Hematopoietic multipotent progenitor cell treated with erythropoietin and hydrocortisone succinate and interleukin-3 and kit ligand, for 4 days (in vitro differentiated cells): Measurements from ENCODE around the gene FBLN1.

Source experiments
- DNase-seq: peaks from one replicate; pipeline ENCODE4 v3.0.0-alpha.2; 2015

FBLN1 gene

DNA sequence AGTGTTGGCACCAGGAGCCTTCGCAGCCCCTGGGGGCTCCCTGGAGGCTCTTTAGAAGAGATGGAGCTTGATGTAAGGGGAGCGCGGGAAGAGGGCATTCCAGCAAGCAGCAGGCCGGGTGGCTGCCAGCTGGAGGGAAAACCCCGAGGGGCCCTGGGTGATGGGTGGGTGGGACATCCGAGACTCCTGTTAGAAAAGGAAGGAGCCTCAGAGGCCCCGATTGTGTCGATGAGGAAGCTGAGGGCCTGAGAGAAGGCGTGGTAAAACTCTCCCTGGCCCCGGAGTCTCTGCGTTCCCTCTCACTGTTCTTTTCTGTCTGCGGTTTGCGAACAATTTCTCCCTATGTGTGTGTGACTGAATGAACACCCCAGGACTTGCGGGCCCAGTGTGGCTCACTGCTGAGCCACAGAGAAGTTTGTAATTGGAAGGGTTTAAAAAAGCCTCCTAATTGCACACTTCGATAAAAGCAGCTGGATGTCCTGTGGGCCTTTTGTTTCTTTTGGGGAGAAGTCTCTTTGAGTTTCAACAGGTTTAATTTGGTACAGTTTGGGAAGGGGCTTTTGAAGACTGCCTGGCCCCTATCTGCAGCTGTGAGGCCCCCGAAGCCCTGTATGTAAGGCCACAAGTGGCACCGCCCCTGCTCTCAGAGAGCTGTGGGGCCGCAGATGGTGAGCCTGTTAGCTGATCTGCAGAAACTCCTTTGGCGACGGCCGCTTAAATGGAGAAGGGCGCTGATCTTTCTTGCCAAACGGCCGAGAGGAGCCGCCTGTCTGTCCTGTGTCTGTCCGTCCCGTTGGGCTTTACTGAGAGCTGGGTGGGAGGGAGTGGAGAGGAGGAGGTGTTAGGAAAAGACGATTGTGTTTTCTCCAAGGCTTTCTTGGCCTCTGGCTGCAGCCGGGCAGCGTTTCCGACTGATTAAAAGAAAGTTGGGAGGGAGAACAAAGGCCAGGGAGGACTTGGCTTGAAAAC, 2.0 kb downstream of the FBLN1 start:
- DNase-seq = peak; percentile 63

DNA sequence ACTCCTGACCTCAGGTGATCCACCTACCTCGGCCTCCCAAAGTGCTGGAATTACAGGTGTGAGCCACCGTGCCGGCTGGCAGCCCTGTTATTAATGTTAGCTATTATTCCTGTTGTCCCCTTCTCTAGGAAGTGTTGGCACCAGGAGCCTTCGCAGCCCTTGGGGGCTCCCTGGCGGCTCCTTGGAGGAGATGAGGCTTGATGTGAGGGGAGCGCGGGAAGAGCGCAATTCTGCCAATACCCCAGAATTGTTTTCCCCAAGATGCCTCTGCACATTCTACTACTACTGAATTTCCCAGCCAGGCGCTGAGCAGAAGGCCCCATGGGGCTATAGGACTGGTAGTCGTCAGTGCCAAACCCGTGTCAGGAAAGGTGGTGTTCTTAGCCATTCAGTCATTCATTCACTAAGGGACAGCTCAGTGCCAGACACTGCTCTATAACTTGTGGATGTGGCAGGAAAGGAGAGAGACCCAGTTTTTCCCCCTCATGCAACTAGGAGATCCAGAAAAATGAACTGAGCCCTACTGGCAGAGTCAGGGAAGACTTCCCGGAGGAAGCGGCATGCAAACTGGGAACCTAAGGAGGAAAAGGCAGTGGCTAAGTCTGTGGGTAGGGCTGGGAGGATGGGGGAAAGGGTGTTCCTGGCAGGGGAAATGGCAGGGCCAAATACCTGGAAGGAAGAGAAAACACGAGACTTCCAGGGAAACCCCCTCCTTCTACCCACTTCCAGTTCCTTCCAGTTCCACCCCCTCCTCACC, 3.5 kb downstream of the FBLN1 start:
- DNase-seq = no peak

DNA sequence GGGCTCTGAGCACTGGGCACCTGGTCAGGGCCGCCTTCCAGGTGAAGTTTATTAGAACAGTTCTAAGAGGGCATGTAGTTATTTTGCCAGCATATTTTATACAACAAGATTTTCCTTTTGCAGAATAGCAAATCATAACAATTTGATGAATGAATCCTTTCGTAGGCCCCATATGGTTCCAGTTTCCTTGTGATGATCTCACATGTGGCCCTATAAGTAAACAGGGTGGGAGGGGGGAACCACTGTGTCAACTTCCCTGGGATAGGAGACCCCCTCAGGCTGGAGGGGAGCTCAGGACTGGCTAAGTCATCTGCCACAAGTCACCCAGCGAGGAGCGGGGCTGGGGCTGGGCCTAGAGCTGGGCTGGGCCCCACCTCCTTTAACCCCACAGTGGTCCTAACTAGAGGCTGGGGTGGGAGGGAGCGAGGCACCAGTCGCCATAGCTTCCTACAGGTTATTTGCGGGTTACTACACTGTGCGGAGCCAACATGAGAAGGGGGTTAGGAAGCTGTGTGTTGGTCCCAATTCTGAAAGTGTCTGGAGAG, 4.2 kb downstream of the FBLN1 start:
- no peak for DNase-seq

DNA sequence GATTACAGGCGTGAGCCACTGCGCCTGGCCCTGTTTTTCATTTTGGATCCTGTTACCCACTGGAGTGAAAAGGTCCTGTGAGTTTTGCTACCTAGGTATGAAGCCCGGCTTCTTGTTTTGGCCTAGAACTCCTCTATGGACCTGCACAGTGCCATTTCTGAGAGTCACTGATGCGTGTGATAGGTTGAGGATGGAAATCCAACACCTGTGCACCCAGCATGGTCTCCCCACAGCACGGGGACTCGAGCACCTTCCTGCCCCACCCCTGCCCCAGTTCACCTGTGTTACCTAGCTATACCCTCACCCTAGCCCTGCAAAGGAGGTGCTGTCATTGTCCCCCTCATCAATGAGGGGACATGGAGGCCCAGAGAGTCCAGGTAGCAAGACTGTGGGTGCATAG, 5.1 kb downstream of the FBLN1 start:
- DNase-seq = no peak

DNA sequence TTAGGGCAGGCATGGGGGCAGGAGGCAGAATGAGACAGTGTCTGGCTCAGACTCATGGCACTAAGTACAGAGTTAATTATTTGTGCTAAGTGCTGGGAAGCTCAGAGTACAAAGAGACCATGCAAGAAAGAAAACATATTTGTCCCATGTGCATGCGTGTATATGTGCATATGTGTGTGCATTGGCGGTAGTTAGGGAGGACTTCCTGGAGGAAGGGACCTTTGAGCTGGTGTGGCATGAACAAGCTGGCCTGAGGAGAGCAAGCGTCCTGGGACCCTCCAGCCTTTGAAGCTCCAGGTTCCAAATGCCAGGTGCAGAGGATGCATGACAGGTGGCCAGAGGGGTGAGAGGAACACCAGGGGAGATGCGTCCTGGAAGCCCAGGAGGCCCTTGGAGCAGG, 6.1 kb downstream of the FBLN1 start:
- DNase-seq = no peak

DNA sequence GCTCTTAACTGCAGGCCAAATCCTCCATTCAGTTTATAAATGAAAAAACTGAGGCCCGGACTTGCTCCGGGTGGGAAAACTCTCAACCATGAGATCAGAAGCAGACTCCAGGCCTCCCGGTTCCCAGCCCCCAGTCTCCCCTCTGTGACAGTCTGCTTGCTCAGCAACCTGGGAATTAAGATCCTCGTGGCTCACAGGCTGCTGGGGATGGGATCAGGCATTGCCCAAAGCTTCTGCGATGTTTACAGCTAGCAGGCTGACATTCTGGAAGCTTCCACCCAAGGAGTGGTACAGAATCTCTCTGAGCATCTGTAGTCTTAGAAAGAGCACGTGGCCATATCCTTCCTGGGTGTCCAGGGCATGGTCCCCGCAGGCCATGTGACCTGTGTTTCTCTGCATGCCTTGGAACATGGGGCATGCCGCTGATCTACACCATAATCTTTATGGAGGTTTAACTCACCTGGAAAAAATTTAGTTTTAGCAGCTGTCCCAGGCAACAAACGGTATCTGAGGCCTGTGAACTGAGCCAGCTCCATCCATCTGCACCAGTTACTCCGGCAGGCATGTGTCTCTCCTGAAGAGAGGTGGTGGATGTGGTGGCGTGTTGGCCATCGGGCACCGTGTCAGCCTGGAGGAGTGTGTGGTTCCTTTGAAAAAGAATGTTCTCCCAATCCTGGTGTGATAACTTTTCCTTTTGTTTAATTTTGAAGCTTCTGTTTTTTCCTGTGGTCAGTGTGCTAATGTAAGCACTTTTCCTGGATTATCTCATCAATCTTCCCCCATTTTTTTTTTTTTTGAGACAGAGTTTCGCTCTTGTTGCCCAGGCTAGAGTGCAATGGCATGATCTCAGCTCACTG, 7.9 kb downstream of the FBLN1 start:
- DNase-seq = no peak

DNA sequence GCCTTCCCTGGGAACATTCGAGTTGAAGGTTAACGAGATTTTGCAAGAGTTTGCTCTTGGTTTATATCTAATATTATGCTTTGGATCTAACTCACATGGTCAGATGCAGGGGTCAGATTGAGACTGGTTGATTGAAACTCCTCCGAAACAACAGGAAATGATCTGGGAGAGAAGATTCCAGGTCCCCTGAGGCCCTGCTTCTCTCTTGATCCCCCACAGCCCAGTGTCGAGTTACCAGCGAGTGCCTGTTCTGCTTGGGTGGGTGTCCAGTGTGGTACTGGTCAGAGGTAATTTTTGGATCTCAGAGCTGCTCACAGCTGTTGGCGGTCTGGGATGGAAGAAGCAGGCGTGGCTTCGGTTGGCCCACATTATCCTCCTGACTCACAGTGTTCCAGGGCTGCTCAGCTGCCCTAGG, 9.2 kb downstream of the FBLN1 start:
- no peak for DNase-seq

DNA sequence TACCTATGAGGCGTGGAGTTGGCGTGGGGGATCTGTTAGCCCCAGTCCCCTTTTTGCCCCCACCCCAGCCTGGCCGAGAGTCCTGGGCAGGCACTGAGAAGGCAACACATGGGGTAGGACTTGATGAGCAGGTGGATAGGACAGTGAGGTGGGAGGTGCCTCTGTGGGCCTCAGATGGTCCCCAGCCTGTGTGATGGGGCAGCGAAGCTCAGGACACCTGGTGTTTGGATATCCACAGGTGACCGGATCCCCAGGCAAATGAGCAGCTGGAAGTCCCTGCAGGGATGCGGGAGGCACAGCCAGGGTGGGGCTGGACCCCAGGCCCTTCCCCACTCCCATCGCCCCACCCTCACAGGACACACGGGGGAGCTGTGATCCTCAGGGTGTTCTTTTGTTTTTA, 9.7 kb downstream of the FBLN1 start:
- DNase-seq = no peak

DNA sequence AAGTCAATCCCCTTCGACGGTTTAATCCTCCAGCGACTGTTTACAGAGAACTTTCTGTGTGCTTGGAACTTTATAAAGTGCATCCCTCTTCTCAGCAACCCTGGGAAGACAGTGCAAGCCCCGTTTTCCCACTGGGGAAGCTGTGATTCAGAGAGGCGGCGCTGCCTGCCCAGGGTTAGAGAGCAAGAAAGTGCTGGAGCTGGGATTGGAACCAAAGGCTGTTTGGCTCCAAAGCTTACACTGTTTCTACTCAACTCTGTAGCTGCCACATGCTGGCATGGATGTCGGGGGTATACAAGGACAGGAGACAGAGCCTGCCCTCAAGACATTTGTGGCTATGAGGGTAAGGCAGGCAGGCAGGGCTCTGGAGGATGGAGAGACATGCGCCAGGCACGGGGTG, 13.0 kb downstream of the FBLN1 start:
- no peak for DNase-seq

DNA sequence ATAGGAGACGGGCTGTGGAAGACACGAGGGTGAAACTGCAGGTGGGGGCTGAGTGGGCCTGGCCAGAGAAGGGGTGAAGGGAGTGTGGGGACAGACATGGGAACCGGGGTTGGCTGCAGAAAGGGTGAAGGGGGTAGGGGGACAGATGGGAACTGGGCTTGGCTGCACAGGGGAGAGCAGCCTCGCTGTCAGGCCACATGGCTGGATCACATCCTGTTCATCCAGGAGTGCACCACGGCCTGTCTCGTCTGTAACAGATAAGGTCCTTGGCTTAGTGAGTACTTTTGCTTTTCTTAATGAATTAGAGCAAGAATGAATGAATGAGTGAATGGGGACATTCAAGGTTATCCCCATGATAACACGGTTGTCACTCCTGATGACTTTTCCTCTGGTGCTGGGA, 13.5 kb downstream of the FBLN1 start:
- DNase-seq = no peak

DNA sequence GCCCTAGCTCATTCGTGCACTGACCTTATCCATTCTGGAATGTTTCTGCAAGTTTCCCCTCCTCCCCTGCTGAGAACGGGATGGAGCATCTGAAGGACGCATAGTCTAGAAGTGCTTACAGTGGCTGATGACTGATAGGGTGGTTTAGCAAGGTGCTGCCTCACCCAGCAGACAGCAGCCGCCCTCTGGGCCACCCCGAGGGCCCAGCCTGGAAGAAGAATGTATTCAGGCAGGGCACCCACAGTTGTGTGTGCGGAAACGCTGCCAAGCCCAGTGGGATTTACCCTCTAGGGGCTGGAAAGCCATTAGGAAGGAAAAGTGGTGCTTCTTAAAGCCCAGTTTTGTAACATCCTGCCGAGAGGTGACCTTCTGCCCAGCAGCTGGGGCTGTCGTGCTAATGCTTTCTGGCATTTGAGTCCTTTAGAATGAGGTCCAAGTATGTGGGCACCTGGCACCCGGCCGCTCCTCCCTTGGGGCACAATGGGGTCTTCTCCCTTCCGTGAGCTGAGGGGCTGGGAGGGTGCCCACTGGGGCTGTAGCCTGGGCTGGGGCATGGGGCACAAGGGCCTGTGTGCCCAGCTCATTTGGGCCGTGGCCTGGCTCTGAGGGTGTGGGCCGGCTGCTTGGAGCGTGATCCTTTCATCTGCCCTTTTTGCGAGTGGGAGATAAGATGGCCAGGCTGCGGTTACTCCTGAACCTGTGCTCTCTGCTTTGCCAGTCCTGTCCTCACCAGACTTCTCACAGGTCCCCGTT, 14.4 kb downstream of the FBLN1 start:
- DNase-seq = no peak

DNA sequence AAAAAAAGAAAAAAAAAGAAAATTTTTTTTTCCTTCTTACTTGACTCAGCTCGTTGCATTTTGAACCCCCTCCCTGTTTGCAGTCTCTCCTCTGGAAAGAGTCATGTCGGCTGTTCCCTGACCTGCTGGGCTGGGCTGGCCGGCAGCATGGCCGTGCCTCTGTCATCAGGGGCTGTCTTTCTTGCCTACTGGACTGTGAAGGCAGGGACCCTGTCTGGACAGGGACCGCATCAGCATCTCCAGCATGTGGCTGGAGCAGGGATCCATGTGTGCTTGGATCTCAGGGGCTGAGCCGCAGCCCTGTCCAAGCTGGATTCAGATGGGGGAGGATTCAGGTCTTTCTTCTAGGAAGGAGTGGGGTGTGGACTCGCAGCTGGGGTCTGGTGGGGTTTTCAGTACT, 15.5 kb downstream of the FBLN1 start:
- no peak for DNase-seq

DNA sequence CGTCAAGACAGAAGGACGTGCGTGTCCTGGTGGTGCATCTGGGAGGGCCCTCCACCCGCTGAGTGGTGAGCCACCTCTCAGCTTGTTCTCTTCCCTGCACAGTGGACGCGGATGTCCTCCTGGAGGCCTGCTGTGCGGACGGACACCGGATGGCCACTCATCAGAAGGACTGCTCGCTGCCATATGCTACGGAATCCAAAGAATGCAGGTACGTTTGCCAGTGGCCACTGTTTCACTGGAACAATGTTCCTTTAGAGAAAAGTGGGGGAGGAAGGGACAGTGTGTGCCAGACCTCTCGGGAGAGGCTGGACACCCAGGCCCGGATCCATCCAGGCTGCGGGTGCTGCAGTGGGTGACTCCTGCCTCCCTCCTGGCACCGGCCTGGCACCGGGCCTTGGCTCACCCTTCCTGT, 15.9 kb downstream of the FBLN1 start:
- DNase-seq = no peak

DNA sequence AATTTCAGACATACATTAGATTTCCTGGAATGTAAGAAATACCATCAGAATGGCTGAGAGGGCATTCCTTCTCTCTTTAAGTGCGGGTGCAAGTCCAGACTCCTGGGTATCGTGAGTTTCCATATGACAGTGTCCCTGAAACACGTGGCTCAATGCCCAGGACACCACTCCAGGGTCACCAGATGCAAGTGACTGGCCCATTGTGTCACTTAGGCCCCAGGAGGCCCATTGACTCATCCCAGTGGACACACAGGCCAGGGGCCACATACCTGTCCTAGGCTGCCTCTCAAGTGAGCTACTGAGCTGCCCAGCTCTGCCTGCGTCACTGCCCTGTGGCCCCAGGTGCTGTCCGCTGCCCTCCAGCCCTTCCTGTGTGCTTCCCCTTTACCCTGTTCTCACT, 18.5 kb downstream of the FBLN1 start:
- DNase-seq = no peak

DNA sequence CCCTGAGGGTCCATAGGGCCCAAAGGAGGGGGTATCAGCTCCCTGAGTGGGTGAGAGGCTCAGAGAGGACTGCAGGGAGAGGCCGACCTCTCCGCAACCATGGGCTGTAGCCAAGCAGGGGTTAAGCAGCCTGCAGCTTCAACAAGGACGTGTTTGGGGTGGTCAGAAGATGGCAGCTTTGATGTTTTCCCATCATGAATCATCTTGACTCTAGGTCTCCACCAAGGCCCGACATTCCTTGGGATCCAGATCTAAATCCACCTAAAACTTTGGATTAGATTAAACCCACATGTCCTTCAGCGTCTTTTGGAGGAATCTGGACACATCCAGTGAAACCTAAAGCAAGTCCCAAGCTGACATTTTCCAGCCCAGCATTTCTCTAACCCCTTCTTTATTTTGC, 19.8 kb downstream of the FBLN1 start:
- DNase-seq = no peak

DNA sequence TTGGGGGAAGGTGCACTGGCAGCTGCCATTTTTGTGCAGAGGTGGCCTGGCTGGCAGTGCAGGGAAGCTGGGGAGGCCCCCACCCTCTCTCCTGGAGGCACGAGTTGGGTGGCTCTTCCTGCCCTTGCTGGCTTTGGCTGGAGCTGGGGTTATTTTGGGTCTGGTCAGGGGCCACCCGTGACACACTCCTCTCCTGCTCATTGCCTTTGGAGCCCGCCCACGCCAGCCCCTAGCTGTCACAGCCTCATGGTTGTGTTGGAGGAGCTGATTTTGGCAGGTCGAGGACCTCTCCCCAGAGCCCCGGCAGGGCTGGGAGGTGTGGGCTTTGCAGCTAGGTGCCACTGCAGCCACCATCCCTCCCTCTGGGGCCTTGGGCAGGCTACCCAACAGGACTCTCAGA, 21.5 kb downstream of the FBLN1 start:
- DNase-seq = no peak

DNA sequence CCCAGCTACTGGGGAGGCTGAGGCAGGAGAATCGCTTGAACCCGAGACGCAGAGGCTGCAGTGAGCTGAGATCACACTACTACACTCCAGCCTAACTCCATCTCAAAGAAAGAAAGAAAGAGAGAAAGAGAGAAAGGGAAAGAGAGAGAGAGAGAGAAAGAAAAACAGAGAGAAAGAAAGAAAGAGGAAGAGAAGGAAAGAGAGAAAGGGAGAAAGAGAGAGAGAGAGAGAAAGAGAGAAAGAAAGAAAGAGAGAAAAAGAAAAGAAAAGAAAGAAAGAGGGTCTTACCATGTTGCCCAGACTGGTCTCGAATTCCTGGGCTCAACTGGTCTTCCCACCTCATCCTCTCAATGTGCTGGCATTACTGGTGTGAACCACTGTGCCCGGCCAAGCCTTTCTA, 22.3 kb downstream of the FBLN1 start:
- DNase-seq = no peak

DNA sequence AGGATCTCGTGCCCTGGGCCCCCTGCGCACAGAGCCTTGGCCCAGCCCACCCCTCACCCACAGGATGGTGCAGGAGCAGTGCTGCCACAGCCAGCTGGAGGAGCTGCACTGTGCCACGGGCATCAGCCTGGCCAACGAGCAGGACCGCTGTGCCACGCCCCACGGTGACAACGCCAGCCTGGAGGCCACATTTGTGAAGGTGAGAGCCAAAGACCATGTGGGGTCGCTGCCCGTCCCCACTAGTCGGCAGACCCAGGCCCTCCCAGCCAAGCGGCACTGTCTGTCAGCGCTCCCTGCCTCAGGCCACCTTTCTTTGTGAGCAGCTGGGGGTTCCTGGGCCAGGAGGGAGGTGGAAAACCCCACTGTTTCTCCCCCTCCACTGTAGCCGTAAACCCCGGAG, 22.8 kb downstream of the FBLN1 start:
- DNase-seq = no peak

DNA sequence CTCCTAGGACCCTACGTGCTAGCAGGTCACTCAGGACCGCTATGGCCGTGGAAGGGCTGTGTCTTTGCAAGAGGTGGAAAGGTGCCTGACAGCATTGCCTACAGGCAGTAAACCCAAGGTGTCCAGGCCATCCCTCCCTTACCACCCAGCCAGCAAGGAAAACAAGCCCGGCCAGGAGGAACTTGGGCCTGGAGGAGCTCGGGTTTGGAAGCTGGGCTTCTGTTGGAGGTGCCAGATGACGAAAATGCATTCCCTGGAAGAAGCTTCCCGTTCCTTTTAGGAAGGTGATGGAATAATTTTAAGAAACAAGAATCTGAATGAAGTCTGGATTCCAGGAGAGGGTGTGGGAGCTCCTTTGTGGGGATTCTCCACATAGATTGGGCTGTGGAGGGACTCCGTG, 23.6 kb downstream of the FBLN1 start:
- DNase-seq = no peak

DNA sequence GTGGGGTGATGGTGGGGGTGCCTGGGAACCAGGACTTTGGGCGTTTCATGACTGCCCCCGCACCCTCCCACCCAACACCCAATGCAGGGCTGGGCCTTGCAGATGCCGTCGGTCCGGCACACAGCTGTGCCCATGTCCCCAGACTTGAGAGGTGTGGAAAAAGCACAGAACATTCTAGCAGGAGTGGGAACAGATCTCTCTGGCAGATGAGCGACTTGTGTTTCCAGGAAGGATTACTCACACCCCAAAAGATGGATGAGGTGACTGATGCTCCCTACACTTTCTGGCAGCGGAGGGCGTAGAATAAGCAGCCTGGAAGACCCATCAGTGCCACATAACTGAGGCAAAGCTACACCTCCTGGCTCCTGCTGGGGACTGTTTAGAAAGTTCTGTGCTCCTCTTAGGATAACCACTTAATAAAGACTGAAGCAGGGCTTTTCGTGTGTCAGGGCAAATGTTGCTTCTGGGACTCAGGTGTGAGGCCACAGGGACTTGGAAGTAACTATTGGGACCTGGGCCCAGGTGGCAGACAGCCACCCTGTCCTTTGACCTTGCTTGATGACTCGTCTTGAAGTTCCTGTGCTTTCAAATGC, 24.2 kb downstream of the FBLN1 start:
- no peak for DNase-seq

DNA sequence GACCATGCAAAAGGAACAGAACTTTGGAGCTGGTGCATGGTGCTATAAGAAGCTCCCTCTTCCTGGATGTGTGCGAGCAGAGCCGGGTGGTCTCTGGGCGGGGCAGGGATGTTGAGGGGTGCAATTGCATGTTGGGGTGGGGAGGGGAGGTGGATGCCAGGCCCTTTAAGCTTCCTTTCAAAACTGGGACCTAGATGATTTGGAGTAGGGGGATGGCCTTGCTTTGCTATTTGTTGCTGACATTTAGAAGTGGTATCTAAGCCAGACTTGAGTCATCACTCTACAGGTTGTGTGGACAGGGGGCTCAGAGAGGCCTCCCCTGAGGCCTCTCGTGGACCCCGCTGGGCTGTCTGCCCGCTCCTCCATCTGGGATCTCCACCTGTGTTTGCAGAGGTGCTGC, 24.8 kb downstream of the FBLN1 start:
- DNase-seq = no peak

DNA sequence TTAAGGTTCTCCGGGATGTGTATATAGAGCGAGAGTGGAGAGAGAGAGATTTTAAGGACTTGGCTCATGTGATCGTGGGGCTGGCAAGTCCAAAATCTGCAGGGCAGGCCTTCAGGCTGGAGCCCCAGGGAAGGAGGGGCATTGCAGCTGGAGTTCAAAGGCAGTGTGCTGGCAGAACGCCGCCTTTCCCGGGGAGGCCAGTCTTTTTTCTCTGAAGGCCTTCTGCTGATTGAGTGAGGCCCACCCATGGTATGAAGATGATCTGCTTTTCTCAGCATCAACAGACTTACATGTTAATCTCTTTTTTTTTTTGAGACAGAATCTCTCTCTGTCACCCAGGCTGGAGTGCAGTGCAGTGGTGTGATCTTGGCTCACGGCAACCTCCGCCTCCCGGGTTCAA, 25.4 kb downstream of the FBLN1 start:
- DNase-seq = no peak
